OCI-LY1 (cell line): ENCODE measurements around the gene TNNT2.

Source experiments
- CTCF ChIP-seq: fragments of 200-600 bp; sonication (generic), shearing (Covaris generic); IDR thresholded peaks from 2 replicates; pipeline ENCODE4 v1.5.1; 2017; ENCODE audit warnings: mild to moderate bottlenecking, antibody characterized with exemption, low read length, moderate library complexity, mixed read lengths
- EZH2 ChIP-seq: fragments of 200-600 bp; sonication (generic), shearing (Covaris generic); IDR thresholded peaks from 2 replicates; pipeline ENCODE4 v1.8.0; 2017; ENCODE audit warnings: borderline replicate concordance, mixed run types, mild to moderate bottlenecking, antibody characterized with exemption, low read length, moderate library complexity, mixed read lengths

- TF ChIP-seq CTCF, result no peak
- TF ChIP-seq EZH2, result no peak
Observed at GRCh38 chr1:201423655-201424054, 46.2 kb upstream of the TNNT2 start.
